Measurements from ENCODE around the gene DLG2. TPM values are rescaled to one million over a fixed set of nuclear protein-coding genes. Genes with fewer than 3 reads are reported as not detected.
"Not testable (repeated sequence)": the region's sequence is repeated elsewhere in the genome, so short reads cannot be mapped to it uniquely, and the experiment has no call there.

Gene DLG2
- total RNA-seq, 1 donor from 2014 or later, result 7.2 TPM

DNA sequence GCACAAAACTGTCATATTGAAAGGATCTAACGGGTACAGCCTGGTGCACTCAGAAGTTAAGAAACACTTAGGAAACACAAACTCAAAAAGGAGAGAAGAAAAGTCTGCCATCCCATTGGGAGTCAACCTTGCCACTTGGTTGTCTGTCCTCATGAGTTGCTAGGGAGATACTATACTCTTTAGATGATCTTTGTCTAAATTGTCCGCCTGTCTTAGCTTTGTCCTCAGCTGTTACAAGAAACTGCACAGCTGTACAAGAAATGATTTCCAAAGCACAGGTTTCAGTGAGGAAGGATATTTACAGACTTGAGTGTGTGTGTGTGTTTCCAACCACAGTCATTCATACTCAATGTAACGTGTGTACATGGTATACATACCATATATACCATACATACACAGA, 2171.8 kb downstream of the DLG2 start:
- H3K36me3 ChIP-seq, result no peaks in the 10 kb centered on the region
- no peak overlapping the region for H3K4me3 ChIP-seq
- TF ChIP-seq, protein P1, sequence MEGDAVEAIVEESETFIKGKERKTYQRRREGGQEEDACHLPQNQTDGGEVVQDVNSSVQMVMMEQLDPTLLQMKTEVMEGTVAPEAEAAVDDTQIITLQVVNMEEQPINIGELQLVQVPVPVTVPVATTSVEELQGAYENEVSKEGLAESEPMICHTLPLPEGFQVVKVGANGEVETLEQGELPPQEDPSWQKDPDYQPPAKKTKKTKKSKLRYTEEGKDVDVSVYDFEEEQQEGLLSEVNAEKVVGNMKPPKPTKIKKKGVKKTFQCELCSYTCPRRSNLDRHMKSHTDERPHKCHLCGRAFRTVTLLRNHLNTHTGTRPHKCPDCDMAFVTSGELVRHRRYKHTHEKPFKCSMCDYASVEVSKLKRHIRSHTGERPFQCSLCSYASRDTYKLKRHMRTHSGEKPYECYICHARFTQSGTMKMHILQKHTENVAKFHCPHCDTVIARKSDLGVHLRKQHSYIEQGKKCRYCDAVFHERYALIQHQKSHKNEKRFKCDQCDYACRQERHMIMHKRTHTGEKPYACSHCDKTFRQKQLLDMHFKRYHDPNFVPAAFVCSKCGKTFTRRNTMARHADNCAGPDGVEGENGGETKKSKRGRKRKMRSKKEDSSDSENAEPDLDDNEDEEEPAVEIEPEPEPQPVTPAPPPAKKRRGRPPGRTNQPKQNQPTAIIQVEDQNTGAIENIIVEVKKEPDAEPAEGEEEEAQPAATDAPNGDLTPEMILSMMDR (IDR thresholded peaks at IDR 0.05), result no peak
- H3K27ac ChIP-seq, result no peak overlapping the region
- H3K4me1 ChIP-seq, result no peaks in the 10 kb centered on the region
- H3K9me3 ChIP-seq, result no peaks in the 10 kb centered on the region
- intact Hi-C loops (cut with DNase I), result no loop called here
- no peak for DNase-seq
- no peak for ATAC-seq
- no peaks in the 10 kb centered on the region for H3K27me3 ChIP-seq (ENCODE audit: low read depth)

DNA sequence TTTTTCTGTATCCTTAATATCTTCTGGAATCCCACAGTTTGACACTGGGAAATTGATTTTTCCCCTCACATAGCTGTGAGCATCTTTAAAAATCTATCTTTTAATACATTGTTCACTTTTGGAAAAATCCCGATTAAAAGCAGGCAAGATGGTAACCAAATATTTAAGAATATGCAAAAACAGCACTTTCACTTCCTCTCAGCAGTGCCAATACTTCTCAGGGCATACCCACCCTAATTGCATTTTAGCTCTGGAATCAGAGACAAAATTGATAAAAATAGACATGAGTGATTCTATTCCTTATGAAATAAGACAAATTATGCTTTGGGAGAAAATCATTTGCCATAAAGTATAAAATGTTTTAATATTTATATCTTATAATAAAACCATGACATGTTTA, 2172.5 kb downstream of the DLG2 start:
- H3K9me3 ChIP-seq, result no peaks in the 10 kb centered on the region
- no peaks in the 10 kb centered on the region for H3K27me3 ChIP-seq (ENCODE audit: low read depth)
- no peak for ATAC-seq
- DNase-seq, result no peak
- H3K36me3 ChIP-seq, result no peaks in the 10 kb centered on the region
- intact Hi-C loops (cut with DNase I), result no loop called here
- H3K4me3 ChIP-seq, result no peak overlapping the region
- TF ChIP-seq, protein P1 (IDR thresholded peaks at IDR 0.05), result no peak
- H3K27ac ChIP-seq, result no peak overlapping the region
- no peaks in the 10 kb centered on the region for H3K4me1 ChIP-seq

DNA sequence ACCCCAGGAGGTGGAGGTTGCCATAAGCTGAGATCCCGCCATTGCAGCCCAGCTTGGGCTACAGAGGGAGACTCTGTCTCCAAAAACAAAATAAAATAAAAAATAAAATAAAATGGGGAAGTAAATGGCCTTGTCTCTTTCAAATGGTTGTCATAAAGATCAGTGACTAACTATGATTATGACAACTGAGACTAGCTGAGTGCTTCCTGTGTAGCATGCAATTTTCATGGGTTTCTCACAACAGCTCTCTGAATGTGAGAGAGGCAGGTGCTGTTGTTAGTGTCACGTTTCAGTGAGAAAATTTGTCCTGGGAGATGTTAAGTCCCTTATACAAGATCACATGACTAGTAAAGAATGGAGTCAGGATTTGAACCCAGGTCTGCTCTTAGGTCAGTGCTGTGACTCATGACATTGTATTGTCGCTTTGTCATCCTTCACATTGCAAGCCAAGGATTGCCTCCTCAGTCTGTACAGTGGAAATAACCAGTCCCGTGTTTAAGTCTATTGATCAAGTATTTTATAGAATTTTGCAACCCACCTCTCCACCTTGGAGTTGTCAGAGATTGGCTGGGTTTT, 2177.7 kb downstream of the DLG2 start:
- H3K4me3 ChIP-seq, result no peak overlapping the region

DNA sequence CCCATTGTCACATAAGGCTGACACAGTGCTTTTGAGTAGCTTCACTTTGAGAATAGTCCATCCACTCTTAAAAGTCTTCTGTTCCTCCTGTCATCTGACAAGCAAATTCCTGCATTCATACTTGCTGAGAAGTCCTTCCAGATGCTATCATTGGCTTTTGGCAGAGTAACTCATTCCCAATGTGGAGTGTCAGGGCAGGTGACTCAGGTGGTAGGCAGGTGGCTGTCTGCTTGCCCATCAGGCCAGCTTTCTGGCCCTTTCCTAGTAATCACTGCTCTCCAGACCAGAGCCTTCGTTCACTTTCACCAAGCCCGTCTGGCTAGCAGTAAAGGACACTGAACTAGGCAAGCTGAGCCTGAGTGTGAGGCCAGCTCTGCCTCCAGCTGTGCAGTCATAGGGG, 2178.5 kb downstream of the DLG2 start:
- DNase-seq, result no peak
- Histone ChIP-seq H3K36me3 (no peaks in the 10 kb centered on the region), H3K4me3 (no peak overlapping the region), H3K27ac (no peak overlapping the region), H3K27me3 (ENCODE audit: low read depth) (no peaks in the 10 kb centered on the region), H3K9me3 (no peaks in the 10 kb centered on the region), H3K4me1 (no peaks in the 10 kb centered on the region)
- ATAC-seq, result peak in 1 of 2 donors; percentile 23
- TF ChIP-seq, protein P1 (IDR thresholded peaks at IDR 0.05), result no peak
- intact Hi-C loops (cut with DNase I), result no loop called here

More for the DNA sequence above, 2177.7 kb downstream of the DLG2 start:
- Histone ChIP-seq H3K36me3 (no peaks in the 10 kb centered on the region), H3K27me3 (ENCODE audit: low read depth) (no peaks in the 10 kb centered on the region), H3K9me3 (no peaks in the 10 kb centered on the region), H3K4me1 (no peaks in the 10 kb centered on the region), H3K27ac (no peak overlapping the region)
- DNase-seq, result no peak
- intact Hi-C loops (cut with DNase I), result no loop called here
- ATAC-seq, result no peak
- TF ChIP-seq, protein P1 (IDR thresholded peaks at IDR 0.05), result no peak

DNA sequence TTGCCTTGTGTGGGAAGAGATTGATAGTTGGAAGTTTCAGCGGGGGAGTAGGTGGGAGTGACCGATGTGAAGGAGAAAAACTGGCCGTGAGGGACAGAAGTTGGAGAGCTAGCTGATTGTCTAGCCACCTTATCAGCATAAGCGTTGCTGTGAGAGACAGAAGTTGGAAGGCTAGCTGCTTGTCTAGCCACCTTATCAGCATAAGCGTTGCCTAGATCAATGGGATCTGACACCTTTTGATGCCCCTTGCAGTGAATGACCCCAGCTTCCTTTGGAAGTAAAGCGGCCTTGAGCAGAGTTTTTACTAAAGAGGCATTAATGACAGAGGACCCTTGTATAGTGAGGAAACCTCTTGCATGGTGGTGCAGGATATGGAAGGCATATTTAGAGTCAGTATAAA, 2183.3 kb downstream of the DLG2 start:
- intact Hi-C loops (cut with DNase I); H3K27ac ChIP-seq; H3K4me3 ChIP-seq; DNase-seq; H3K36me3 ChIP-seq; H3K27me3 ChIP-seq (ENCODE audit: low read depth); ATAC-seq; H3K9me3 ChIP-seq; H3K4me1 ChIP-seq: not testable (repeated sequence)

DNA sequence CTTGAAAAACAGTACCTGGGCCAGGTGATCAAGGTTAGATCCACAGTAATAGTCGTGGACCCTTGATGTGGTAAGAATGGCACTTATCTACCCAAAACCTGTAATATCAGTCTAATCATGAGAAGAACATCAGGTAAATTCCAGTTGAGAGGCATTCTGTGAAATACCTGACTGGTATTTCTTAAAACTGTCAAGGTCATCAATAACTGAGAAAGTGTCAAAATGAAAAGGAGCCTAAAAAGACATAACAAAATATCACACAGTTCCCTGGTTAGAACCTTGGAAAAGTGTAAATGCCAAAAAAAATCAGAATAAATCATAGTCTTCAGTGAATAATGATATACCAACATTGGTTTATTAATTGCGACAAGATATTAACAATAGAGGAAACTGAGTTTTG, 2185.5 kb downstream of the DLG2 start:
- intact Hi-C loops (cut with DNase I), result no loop called here
- Histone ChIP-seq H3K4me1 (no peaks in the 10 kb centered on the region), H3K4me3 (no peak overlapping the region), H3K9me3 (no peaks in the 10 kb centered on the region), H3K36me3 (no peaks in the 10 kb centered on the region), H3K27me3 (ENCODE audit: low read depth) (no peaks in the 10 kb centered on the region), H3K27ac (no peak overlapping the region)
- TF ChIP-seq, protein P1 (IDR thresholded peaks at IDR 0.05), result no peak
- ATAC-seq (no peak), DNase-seq (no peak)
